Medulla oblongata (tissue), 1 donor: ENCODE measurements around the gene OR4D9.
"Not testable (repeated sequence)": the region's sequence is repeated elsewhere in the genome, so short reads cannot be mapped to it uniquely, and the experiment has no call there.

Source experiments
- DNase-seq: peaks from one replicate; pipeline ENCODE4 v3.0.0-alpha.2; 2015; ENCODE audit errors: extremely low spot score

Gene OR4D9

DNA sequence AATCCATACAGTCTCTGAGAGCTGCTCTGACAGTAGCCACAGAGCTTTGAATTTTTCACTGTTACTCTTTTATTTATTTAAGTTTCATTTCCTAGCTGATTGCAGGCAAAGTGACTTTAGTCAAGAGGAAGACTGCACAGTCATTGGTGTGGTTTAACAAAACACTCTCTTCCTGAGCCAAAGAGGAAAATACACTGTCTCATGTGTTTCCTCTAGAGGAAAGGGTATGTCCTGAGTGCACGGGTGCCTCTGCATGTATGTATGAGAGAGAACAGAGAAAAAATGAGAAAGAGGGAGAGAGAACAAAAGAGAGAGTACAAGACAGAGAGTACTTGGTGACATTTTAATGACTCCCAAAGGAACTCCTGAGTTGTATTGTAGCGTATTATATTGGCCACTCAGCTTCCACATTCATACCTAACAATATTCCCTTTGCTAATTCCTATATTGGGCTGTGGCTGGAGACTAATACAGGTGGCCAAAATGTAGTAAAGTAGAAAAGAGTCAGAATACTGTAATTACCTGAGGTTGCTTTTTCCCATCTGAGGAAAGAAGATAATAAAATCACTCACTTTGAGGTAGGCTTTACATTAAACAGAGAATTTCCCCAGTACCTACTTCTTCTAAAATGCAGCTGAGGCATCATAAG is at the start of gene OR4D9:
TSS of gene OR4D9 (plus strand) at position 599 of the 649 bp plus-strand sequence. CDS start 3,374 bp downstream, outside the sequence.
- DNase-seq = peak; percentile 40

DNA sequence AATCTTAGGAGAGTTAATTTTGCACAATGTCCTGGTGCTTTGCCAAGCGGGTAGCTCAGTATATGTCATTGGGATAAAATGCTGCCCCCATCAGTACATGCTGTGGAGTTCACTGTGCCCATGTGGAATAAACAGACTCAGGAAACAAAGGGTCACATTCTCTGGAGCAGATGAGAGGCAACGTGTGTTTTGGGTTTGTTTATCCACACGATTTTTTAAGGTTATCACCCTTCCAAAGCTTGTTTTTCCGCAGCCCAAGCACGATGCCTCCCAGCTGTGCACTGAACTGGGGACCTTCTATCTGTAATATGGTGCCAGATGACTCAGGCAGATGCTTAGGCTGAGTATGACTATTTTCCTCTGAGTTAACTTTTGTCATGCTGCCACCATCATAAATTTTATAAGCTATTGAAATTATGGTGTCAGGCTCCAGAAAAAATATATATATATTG is 48.1 kb upstream of the OR4D9 start:
- DNase-seq = no peak

DNA sequence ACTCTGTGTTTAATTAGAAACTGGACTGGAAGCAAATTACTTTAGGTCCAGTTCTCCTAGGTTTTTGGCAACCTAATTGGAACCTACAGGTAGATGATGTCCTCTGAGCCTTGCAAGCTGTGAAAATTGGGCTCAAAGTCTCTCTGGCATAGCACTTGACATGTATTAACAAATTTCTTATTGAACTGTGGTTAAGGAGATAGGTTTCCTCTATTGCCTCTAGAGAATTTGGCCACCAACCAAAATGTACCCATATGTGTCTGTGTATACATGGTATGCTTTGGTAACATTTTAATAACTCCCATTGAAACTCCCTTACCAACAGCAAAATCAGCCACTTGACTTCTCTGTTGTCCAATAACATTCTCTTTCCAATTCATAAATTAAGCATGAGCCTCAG is 38.3 kb upstream of the OR4D9 start, which contains the start of gene OR4D10:
TSS of gene OR4D10 (plus strand) at position 301 of the 400 bp plus-strand sequence. CDS start 4,115 bp downstream, outside the sequence.
- no peak for DNase-seq

DNA sequence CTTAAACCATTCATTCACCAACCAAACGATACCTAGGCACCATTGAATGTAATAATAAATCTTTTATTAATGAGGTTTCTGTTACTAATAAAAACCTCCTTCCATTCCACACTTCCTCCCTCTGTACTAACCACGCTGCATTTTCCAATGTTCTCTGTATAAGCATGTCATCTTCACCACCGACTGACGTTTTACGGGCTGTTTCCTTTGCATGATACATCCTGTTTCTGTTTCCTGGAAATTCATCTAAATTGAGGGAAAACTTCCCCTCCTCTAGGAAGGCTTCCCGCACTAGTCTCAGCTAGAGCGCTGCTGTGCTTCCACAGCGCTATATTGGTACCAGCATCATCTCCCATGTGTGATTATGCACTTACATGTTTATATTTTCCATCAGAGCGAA is 36.2 kb upstream of the OR4D9 start:
- DNase-seq = no peak

DNA sequence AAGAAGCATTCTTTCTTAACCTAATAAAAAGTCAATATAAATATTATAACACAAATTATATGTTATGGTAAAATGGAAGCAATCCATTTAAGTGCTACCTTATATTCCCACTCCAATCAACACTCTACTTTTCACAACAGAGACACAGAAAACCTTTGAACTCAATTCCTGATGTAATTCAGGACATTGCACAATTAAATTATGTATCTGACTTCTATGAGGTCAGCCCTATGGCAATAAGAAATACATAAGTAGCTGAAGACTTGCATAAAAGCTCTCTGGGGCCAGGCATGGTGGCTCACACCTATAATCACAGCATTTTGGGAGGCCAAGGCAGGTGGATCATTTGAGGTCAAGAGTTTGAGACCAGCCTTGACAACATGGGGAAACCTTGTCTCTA is 31.4 kb upstream of the OR4D9 start:
- DNase-seq = no peak

DNA sequence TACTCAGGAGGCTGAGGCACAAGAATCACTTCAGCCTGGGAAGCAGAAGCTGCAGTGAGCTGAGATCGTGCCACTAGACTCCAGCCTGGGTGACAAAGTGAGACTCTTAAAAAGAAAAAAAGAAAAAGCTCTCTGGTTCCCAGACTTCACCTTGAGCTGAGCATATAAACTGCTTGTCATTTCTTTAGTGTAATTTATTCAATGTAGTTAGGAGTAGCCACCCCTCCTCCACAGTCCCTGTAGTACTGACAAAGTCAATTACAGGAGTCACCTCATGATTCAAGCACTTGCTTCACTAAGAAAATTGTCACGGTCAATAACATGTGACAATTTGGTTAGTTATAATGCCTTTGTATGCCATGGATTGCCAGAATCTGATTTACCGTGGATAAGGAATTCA is 31.0 kb upstream of the OR4D9 start:
- no peak for DNase-seq

DNA sequence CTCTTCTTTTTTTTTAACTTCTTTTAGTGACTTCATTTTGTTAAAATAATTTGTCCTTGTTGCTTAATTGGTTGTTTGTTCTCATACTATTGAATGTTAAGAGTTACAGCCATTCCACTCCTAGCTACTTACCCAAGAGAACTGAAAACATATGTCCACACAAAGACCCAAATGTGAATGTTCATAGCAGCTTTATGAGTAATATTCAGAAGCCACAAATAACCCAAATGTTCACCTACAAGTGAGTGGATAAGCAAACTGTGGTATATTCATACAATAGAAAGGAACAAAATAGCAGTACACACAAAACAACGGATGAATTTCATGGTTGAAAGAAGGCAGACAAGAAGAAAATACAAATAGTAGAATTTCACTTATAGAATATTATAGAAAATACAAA is 9.4 kb upstream of the OR4D9 start:
- DNase-seq = no peak

DNA sequence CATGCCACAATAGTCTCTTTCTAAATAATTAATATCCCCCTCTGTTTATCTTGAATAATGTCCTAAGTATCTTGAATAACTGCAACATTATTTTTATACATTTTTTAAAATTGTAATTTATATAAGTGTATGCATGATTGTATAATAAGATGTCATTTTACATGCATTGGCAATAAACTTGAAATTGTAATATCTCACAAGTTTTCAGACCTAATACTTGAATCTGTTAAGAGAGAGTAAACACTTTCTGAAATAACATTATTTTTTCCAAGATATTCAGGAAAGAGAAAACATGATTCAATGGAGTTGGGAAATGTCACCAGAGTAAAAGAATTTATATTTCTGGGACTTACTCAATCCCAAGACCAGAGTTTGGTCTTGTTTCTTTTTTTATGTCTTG is 8.1 kb upstream of the OR4D9 start, which contains the start of gene OR4D11:
TSS of gene OR4D11 (plus strand) at position 301 of the 400 bp plus-strand sequence. CDS start at position 301, 0 bp downstream.
- DNase-seq = no peak

DNA sequence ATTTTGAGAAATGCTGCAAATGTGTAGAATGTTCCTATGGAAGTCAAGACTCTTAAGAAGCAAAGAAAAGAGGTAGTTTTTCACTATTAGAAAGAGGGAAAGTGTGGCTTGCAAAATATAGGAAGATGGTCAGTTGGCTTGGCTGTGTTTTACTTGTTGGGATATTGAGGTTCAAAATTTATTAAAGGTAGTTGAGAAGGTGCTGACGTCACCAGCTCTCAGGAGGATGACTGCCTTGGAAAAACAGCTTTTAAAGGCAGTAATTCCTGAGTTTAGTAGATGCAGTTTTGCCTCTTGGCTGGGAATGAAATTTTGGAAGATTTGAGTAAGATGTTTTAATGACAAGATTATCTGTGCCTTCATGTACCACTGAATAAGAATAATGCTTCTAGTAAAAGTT is 336 bp downstream of the OR4D9 start:
- no peak for DNase-seq

DNA sequence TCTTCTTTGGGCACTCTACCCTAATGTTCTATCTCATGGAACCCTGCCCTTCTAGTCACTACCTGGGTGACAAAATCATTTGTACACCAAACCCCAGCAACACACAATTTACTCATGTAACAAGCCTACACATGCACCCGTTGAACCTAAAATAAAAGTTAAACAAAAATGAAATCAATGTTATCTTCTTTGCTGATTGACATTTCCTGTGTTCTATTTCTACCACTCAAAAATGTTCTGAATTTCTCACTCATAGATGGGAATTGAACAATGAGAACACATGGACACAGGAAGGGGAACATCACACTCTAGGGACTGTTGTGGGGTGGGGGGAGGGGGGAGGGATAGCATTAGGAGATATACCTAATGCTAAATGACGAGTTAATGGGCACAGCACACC is 8.8 kb downstream of the OR4D9 start:
- not testable (repeated sequence) for DNase-seq

DNA sequence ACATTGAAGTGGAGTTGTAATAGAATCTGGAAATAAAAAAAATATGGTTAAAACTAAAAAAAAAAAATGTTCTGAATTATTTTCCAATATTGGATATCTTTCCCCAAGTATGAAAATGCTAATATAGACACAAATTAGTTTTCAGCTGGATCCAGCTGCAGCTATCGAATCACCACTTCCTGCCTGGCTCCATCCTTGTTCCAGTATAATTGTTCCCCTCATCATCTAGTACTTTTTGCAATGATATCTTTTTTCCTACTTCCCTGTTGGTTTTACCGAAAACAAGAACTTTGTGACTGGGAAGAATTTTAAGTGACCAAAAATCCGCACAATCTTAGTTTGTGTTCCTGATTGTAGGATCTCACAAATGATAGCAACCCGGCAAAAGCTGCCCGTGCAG is 9.4 kb downstream of the OR4D9 start:
- DNase-seq = no peak

DNA sequence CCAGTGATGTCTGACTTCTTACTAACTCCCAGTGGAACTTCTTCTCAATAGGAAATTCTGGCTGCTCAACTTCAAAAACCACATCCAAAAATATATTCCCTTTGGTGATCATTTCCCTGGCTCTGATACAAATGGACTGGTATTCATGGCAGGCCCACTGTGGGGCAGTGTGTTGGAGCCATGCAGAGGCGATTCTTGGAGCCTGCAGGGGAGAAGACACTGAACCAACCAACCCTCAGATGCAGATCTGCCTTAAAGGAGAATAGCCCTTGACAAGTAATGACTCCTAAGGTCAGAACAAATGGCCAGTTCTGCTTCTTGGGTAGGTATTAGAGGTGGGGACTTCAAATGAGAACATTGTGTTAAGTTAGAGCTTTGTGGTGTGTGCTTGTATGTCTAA is 12.2 kb downstream of the OR4D9 start:
- no peak for DNase-seq

DNA sequence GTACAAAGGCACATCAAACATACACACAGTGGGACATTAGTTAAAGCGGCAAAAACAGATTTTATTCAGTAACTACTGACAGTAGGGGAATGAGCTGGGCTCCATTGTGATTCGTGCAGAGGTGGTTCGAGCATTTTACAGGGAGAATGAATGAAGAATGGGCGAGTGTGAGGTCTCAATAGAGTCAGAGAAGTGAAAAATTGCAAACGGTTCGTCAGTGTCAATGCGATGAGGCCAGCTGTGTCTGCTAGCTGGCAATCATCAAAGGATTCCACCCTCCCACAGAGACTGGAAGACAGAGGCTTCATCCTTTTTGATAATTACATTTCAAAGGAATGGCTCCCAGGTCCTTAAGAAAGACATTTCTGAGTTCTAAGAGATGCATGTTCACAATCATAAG is 17.4 kb downstream of the OR4D9 start:
- DNase-seq = no peak

DNA sequence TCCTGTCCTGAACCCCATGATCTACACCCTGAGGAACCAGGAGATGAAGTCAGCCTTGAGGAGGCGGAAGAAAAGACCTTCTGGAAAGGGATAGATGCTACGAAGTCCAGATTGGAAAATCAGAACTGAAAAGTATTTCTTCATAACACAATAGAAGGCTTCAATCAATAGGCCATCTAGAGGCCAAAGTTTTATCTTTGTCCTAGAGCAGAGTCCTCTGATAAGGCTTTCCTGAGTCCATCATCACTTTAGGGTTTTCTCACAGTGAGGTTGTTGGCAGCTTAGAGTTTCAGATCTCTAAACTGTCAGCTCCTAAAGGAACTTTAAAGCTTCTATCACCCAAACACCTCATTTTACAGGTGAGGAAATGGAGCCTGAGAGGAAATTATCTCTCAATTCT is 21.3 kb downstream of the OR4D9 start:
- DNase-seq = no peak

DNA sequence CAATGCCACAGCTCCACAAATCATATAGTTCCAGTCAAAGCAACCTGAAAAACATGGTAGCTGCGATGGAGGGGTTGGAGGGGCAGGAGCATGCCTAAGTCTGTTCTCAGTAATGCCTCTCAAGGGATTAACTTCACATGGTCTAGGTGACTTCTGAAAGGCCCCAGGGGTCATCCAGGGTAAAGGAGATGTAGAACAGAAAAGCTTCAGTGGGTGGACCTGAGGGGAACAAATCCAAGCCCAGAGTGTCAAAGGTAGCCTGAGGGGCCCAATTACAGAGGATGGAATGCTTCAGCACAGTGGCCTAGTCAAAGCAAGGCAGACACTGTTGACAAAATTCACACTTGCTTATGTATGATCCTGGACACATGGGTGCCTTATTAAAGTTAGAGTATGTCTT is 23.3 kb downstream of the OR4D9 start:
- DNase-seq = no peak

DNA sequence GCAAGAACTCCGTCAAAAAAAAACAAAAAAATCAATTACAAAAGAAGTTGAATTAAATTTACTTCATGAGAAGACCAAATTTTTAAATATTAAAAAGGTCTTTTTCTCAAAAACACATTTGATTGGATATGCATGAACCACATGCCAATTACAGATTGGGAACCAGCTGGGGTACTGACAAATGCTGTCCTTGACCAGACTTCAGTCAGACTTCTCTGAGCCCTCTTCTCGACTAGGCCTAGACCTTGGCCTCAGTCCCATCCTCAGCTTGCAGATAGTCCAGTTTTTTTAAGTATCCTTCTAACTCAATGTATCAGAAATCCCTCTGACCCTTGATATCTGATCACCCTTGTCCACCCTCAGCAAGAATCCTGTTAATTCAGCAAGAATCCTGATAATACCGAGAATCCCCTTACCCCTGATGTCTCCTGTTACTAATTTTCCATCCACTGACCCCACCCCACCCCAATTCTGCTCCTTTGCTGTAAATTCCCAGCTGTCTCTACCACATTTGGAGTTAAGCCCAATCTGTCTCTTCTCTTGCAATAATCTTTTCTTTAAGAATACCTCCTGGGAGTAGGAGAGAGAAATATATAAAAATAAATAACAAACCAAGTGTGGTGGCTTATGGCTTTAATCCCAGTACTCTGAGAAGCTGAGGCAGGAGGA is 30.9 kb downstream of the OR4D9 start:
- no peak for DNase-seq

DNA sequence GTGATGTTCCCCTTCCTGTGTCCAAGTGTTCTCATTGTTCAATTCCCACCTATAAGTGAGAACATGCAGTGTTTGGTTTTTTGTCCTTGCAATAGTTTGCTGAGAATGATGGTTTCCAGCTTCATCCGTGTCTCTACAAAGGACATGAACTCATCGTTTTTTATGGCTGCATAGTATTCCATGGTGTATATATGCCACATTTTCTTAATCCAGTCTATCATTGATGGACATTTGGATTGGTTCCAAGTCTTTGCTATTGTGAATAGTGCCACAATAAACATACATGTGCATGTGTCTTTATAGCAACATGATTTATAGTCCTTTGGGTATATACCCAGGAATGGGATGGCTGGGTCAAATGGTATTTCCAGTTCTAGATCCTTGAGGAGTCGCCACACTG is 32.4 kb downstream of the OR4D9 start:
- DNase-seq = not testable (repeated sequence)

DNA sequence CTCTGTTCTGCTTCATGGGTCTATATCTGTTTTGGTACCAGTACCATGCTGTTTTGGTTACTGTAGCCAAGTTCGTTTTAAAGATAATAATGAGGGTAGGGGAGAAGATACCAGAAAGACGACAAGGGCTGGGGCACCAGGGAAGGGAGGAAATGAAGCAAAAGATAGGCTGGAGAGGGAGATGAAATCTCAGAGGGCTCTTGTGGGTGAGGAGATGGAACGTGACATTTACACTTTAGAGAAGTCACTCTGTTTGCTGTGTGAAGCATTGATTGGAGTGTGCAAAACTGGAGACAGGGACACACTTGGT is 33.5 kb downstream of the OR4D9 start:
- DNase-seq = no peak

DNA sequence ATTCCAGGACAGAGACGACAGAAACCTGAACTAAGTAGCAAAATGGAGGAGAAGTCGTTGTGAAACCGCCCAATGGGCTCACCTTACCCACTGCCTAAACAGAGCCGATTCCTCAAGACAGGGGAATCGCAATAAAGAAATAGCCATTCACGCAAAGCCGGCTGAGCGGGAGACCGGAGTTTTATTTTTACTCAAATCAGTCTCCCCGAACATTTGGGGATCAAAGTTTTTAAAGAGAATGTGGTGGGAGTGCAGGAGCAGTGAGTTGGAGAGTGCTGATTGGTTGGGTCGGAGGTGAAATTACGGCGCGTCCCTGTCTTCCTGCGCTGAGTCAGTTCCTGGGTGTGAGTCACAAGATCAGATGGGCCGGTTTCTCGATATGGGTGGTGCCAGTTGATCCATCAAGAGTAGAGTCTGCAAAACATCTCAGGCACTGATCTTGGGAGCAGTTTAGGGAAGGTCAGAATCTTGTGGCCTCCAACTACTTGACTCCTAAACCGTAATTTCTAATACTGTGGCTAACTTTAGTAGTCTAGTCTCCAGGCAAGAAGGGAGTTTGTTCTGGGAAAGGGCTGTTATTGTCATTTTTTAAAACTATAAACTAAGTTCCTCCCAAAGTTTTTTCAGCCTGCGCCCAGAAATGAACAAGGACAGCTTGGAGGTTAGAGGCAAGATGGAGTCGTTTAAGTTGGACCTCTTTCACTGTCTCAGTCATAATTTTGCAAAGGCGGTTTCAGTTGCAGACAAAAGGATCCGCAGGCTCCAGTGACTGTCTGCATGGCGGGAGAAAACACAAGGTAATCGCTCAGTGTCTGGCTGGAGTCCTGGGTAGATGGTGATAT is 34.1 kb downstream of the OR4D9 start:
- DNase-seq = no peak

DNA sequence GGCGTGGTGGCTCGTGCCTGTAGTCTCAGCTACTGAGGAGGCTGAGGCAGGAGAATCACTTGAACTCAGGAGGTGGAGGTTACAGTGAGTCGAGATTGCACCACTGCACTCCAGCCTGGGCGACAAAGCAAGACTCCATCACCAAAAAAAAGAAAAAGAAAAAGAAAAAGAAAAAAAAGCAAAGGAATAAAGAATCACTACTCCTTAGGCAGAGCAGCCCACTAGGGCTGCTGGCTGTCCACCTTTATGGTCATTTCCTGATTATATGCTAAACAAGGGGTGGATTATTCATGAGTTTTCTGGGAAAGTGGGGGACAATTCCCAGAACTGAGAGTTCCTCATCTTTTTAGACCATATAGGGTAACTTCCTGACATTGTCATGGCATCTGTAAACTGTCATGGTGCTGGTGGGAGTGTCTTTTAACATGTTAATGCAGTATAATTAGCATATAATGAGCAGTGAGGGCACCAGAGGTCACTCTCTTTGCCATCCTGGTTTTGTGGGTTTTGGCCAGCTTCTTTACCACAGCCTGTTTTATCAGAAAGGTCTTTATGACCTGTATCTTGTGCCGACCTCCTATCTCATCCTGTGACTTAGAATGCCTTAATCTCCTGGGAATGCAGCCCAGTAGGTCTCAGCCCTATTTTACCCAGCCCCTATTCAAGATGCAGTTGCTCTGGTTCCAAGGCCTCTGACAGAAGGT is 36.4 kb downstream of the OR4D9 start:
- not testable (repeated sequence) for DNase-seq

DNA sequence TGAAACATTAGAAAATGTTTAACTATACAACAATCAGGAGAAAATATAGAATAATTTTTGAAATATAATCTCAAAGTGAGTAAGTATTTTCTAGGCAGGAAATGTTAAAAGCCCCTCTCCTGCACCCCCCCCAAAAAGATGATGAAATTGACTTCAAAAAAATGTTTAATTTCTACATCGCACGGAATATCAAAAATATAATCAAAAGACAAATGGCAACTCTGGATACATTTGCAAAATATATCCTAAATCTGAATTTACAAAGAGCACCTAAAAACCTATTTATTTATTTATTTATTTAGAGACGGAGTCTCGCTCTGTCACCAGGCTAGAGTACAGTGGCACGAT is 36.9 kb downstream of the OR4D9 start:
- DNase-seq = no peak

DNA sequence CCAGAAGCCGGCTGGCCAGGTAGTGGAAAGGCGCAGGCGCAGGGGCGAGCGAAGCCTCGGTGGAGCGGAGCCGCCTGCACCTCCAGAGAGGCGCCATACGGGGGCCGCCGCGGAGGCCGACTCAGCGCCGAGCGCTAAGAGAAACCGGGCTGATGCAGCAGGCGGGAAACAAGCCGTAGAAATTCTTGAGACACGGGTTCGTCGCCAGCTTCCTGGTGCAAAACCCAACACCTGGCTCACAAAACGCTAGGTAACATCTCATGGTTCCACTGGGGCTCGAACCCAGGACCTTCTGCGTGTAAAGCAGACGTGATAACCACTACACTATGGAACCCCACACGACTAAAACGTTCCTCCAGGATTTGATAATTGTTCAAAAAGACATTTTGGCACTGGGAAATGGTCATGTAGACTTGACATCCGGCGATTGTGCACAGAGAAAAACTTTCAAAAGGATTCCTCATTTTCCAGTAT is 39.1 kb downstream of the OR4D9 start:
- DNase-seq = peak; percentile 89
